HUES64 (cell line): Measurements from ENCODE around the gene TRIM17.
A peak's percentile ranks its signal among the peaks of the same experiment; 100 is the strongest.

Experiments used
- H3K27ac ChIP-seq: 2 replicates; pipeline ENCODE4 v1.7.0; 2013; ENCODE audit warnings: low read depth, low read length, inconsistent platforms
- H3K27me3 ChIP-seq: 2 replicates; pipeline ENCODE4 v1.6.1; 2013; ENCODE audit warnings: mild to moderate bottlenecking, low read length; ENCODE audit not compliant: insufficient read depth
- H3K36me3 ChIP-seq: 2 replicates; pipeline ENCODE4 v1.6.1; 2013; ENCODE audit warnings: mild to moderate bottlenecking, low read length; ENCODE audit not compliant: insufficient read depth
- H3K4me1 ChIP-seq: 2 replicates; pipeline ENCODE4 v1.6.1; 2013; ENCODE audit warnings: mild to moderate bottlenecking, low read length, moderate library complexity; ENCODE audit not compliant: insufficient read depth
- H3K4me3 ChIP-seq: 2 replicates; pipeline ENCODE4 v1.5.1; 2013; ENCODE audit warnings: mild to moderate bottlenecking, low read length, moderate library complexity
- H3K9ac ChIP-seq: 2 replicates; pipeline ENCODE4 v1.6.1; 2013; ENCODE audit warnings: mild to moderate bottlenecking, low read depth, low read length
- H3K9me3 ChIP-seq: 2 replicates; pipeline ENCODE4 v1.6.1; 2013; ENCODE audit warnings: low read depth, low read length; ENCODE audit not compliant: insufficient read depth
- WGBS: fragments of 150-250, 120-280 bp; methylation state at CpG from one replicate; pipeline ENCODE4 v1.1.7; 2013; ENCODE audit warnings: missing lambda C conversion rate; 5-methylcytosine and 5-hydroxymethylcytosine counted together

The TRIM17 gene

DNA sequence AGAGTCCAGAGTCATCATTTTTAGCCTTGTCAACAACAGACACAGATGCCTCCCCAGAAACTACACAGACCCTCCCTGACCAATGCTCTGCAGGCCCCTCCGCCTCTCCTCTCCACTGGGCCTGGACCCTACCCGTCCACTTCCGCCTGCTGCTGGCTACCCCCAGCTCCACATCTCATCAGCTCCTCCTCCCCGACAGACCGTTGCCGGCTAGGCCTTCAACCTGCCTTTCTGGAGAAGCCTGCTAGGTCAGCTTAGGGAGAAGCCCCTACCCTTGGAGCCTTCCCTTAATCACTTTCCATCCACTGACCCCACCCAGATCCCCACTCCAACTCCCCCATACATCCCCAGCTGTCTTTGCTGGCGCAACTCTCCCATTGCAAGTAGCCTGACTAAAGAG lies 1.4 kb downstream of the TRIM17 start:
- Histone ChIP-seq H3K9ac (no peak overlapping the region), H3K4me1 (peaks cover 10% of the 10 kb centered on the region; the same call in 1 of the 2 replicates), H3K27me3 (peaks cover 57% of the 10 kb centered on the region), H3K36me3 (no peaks in the 10 kb centered on the region), H3K27ac (no peak overlapping the region), H3K4me3 (peak overlapping the region; percentile 63; the same call in 1 of the 2 replicates), H3K9me3 (no peaks in the 10 kb centered on the region)
- WGBS, result 75% methylated on average over 7 of the region's 7 CpGs

DNA sequence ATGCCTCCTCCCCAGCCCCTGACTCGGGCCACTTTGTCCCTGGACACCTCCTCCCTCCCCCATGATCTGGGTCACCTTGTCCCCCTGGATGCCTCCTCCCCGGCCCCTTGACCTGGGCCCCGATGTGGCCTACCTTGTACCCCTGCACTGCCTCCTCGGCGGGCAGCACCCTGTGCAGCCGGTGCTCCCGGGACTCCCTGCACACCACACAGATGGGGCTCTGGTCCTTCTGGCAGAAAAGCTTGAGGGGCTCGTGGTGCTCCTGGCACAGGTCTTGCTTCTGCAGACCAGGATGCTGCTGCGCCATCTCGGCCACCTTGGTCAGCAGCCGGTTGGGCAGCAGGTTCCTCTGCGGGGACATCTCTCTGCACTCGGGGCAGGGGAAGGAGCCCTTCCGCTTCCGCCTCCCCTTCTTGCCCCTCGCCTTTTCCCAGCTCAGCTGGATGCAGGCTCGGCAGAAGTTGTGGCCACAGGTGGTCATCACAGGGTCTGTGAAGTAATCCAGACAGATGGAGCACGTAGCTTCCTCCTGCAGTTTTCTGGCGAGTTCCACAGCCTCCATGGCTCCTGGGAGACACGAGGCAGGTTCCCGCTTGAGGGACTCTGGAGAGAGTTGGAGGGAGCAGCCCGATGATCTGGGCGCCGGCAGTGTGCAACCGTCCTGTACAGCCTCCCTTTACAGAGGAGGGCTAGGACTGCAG lies 2.0 kb downstream of the TRIM17 start:
- no peak overlapping the region for H3K9ac ChIP-seq
- peaks cover 51% of the 10 kb centered on the region for H3K27me3 ChIP-seq

DNA sequence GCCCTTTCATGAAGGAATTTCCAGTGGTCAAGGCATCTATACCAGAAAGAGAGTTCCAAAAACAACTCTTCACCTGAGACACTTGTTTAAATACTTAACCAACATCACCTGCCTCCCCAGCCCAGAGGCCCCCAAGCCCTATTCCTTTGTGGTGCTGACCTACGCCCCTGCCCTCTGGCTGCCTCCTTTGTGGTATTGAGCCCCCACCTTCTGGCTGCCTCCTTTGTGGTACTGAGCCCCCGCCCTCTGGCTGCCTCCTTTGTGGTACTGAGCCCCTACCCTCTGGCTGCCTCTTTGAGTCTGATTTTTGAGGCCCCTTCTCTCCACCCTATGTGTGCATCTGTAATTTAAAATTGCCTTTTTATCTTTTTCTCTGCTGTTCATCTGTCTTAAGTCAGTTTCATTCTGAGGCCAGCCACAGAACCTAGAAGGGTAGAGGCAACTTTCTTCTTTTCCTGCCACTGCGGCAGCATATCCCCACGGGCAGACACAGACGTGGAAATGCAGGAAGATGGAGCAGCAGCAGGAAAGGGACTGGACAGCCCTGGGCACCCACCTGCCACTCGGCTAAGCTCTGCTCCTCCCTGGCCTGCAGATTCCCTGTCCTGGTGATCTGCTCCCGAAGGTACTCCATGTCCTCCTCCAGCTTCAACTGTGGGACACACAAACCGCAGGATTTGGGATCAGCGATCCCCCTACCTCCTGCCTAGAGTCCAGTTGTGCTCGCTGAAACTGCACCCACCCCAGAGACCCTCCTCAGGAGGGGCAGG lies 3.2 kb downstream of the TRIM17 start:
- no peaks in the 10 kb centered on the region for H3K36me3 ChIP-seq
- H3K9me3 ChIP-seq, result no peaks in the 10 kb centered on the region
- 92% methylated on average over 10 of the region's 10 CpGs for WGBS
- H3K4me3 ChIP-seq, result no peak overlapping the region
- no peak overlapping the region for H3K27ac ChIP-seq
- H3K9ac ChIP-seq, result no peak overlapping the region
- peaks cover 39% of the 10 kb centered on the region for H3K27me3 ChIP-seq
- peaks cover 10% of the 10 kb centered on the region; the same call in 1 of the 2 replicates for H3K4me1 ChIP-seq

More for the DNA sequence above, 2.0 kb downstream of the TRIM17 start:
- no peaks in the 10 kb centered on the region for H3K36me3 ChIP-seq
- H3K4me1 ChIP-seq, result peaks cover 10% of the 10 kb centered on the region; the same call in 1 of the 2 replicates
- 90% methylated on average over 25 of the region's 25 CpGs for WGBS
- H3K27ac ChIP-seq, result no peak overlapping the region
- no peaks in the 10 kb centered on the region for H3K9me3 ChIP-seq
- H3K4me3 ChIP-seq, result no peak overlapping the region

DNA sequence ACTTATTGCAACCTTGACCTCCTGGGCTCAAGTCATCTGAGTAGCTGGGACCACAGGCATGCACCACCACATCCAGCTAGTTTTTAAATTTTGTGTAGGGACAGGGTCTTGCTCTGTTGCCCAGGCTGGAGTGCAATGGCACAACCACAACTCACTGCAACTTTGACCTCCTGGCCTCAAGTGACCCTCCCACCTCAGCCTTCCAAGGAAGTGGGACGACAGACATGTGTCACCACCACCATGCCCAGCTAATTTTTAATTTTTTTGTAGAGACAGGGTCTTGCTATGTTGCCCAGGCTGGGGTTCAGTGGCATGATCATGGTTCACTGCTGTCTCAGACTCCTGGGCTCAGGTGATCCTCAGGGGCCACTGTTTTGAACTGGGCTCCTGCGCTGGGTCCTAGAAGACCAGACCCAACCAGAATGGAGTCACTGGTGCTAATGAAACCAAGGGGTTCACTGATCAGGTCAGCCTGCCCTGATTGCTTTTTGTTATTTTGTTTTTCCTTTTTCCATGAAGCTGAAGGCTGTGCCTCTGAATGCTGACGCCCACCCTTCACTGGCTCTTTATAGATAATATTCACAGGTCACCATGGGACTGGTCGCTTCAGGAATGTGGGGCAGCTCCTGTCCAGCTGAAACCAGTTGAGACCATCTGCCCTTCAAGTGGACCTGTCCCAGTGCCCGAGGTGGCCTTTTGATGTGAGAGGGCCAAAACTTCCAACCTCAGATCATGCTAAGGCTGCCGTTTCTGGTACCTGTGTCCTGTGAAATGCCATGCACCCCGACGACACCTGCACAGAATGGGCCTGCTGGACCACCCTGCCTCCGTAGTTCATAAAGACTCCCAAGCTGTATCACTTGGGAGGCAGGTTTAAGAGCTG lies 4.9 kb downstream of the TRIM17 start:
- WGBS, result 93% methylated on average over 9 of the region's 9 CpGs
- H3K27ac ChIP-seq, result no peak overlapping the region

DNA sequence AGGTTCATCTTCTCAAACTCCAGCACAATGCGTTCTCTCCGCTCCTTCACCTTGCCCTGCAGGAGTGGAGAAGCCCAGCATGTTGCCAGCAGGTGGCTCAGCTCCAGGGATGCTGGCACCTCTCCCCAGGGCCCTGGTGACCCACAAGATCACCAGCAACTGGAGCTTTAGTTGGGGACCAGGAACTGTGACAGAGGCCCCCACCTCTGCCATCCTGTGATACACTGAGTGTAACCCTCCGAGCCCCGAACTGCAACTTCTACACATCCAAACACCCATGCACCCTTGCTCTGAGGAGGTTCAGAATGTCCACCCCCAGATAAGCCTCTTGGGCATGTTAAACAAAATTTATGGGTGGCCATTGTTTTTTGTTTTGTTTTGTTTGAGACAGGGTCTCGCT lies 5.5 kb downstream of the TRIM17 start:
- Histone ChIP-seq H3K27ac (no peak overlapping the region), H3K9me3 (no peaks in the 10 kb centered on the region), H3K36me3 (no peaks in the 10 kb centered on the region), H3K27me3 (peaks cover 23% of the 10 kb centered on the region), H3K9ac (no peak overlapping the region), H3K4me1 (peaks cover 13% of the 10 kb centered on the region; the same call in 1 of the 2 replicates), H3K4me3 (no peak overlapping the region)
- 93% methylated on average over 5 of the region's 5 CpGs for WGBS

More for the DNA sequence above, 4.9 kb downstream of the TRIM17 start:
- H3K27me3 ChIP-seq, result peaks cover 23% of the 10 kb centered on the region
- H3K4me1 ChIP-seq, result peaks cover 13% of the 10 kb centered on the region; the same call in 1 of the 2 replicates
- no peaks in the 10 kb centered on the region for H3K36me3 ChIP-seq
- no peak overlapping the region for H3K4me3 ChIP-seq
- H3K9ac ChIP-seq, result no peak overlapping the region
- no peaks in the 10 kb centered on the region for H3K9me3 ChIP-seq

DNA sequence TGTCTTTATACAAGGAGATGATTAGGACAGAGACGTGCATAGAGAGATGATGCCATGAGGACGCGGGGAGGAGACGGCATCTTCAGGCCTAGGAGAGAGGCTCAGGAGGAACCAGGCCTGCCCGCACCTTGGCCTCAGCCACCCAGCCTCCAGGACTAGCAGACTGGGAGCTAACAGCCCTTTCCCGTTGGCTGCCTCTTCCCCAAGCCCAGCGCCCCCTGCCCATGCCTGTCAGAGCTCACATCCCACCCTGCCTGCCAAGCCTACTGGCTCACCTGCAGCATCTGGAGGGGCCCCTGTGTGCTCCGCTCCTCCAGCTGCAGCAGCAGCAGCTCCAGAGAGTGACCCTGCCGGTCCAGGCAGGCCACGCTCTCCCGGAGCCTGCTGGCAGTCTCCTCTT lies 6.0 kb downstream of the TRIM17 start:
- H3K36me3 ChIP-seq, result no peaks in the 10 kb centered on the region
- H3K27ac ChIP-seq, result no peak overlapping the region
- WGBS, result 91% methylated on average over 11 of the region's 11 CpGs
- peaks cover 11% of the 10 kb centered on the region; the same call in 1 of the 2 replicates for H3K4me1 ChIP-seq
- H3K9me3 ChIP-seq, result no peaks in the 10 kb centered on the region
- H3K9ac ChIP-seq, result no peak overlapping the region
- H3K27me3 ChIP-seq, result peaks cover 19% of the 10 kb centered on the region
- H3K4me3 ChIP-seq, result no peak overlapping the region

DNA sequence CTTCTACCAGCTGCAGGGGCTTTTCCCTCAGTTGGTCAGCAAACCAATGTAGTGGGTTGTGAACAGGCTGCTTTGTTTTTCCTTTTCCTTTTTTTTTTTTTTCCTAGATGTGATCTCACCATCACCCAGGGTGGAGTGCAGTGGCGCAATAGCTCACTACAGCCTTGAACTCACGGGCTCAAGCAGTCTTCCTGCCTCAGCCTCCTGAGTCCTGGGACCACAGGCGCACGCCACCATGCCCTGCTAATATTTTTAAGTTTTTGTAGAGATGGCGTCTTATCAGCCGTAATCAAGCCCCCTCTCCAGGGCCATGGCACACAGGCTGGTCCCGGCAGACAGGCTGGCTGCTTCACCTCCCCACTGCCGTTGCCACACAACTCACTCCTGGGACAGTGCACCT lies 6.6 kb downstream of the TRIM17 start:
- Histone ChIP-seq H3K36me3 (no peaks in the 10 kb centered on the region), H3K4me1 (peaks cover 11% of the 10 kb centered on the region), H3K9me3 (no peaks in the 10 kb centered on the region), H3K27ac (no peak overlapping the region), H3K4me3 (no peak overlapping the region), H3K27me3 (peaks cover 13% of the 10 kb centered on the region), H3K9ac (no peak overlapping the region)
- WGBS, result 96% methylated on average over 8 of the region's 8 CpGs

DNA sequence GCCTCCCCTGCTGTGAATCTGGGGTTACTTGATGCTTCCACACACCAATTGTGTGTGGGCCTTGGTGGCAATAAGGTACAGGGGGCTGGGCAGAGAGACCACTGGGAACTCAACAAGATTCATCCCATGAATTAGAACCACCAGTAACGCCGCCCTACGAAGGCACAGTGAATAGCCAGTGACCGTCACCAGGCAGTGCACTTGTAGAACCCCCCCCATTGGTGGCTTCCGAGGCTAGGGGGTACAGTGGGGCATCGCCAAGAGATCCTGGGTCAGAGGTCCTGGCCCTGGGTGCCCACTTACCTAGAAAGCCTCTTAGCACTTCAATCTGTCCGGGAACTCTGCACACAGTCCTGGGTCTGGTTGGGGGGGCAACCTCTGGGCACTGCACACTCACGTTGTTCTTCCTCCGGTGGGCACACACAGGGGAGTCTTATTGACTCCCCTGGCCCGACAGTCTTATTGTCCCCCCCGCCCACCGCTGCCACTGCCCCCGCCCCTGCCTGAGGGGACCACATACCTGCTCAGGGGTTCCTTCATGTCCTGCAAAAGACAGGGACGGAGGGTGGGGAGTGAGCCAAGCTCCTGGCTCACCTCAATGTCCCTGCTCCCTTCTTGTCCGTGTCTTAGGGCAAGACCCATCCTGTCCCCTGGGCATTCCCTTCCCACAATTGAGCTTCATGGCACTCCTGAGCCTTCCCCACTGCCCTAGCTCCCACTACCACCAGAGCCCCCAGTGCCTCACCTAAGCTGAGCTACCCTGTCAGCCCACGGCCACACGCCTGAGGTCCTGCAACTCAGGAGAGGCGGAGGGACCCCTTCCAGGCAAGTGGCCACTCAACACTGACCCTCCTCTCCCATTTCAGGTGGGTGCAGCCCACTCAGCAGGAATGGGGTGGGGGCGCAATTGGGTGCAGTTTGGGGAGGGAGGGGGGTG lies 7.5 kb downstream of the TRIM17 start:
- Histone ChIP-seq H3K9me3 (no peaks in the 10 kb centered on the region), H3K27me3 (peaks cover 6% of the 10 kb centered on the region; the same call in 1 of the 2 replicates), H3K4me3 (no peak overlapping the region), H3K9ac (no peak overlapping the region), H3K36me3 (peaks cover 4% of the 10 kb centered on the region; the same call in 1 of the 2 replicates), H3K27ac (no peak overlapping the region), H3K4me1 (peaks cover 17% of the 10 kb centered on the region)
- WGBS, result 94% methylated on average over 19 of the region's 19 CpGs

DNA sequence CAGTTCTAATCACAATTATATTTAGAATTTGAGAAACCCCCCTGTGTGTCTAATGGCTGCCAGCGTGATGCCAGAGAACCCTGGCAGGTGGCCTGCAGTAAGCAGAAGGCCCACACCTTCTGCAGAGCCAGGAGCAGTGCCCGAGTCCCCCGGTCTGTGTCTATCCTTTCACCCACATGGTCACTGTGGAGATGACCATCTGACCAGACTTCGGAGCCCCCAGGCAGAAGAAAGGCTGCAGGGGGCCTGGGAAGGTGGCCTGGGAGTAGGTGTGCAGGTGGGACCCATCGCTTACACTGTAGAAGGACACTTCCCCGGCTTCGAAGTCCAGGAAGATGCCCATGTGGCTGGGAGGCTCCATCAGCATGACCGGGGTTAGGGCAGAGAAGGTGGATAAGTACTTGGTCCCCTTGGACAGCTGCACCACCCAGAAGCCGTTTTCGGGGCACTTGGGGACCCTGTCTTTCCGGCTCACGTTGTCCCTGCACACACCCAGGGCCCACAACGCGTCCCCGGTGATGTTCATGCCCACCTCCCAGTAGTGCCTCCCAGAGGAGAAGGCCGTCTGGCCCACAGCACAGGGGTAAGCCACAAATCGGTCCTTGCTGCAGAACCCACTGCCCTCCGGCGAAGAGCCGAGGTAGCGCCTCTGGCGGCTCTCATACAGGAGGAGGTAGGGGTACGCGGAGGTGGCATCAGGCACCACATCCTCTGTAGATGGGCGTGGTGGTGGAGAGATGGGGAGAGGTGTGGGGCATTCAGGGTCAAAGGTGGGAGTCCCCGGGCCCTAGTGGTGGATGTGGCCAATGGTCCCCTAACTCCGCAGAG lies 8.4 kb downstream of the TRIM17 start:
- 91% methylated on average over 27 of the region's 27 CpGs for WGBS

More for the DNA sequence above, 8.4 kb downstream of the TRIM17 start:
- H3K4me1 ChIP-seq, result peaks cover 17% of the 10 kb centered on the region
- no peaks in the 10 kb centered on the region for H3K9me3 ChIP-seq
- H3K4me3 ChIP-seq, result peak overlapping the region; percentile 83
- no peak overlapping the region for H3K9ac ChIP-seq
- no peaks in the 10 kb centered on the region; the same call in 1 of the 2 replicates for H3K27me3 ChIP-seq
- peaks cover 8% of the 10 kb centered on the region; the same call in 1 of the 2 replicates for H3K36me3 ChIP-seq
- H3K27ac ChIP-seq, result no peak overlapping the region
